H9 (cell line): ENCODE measurements around the gene ST6GALNAC5. TPM values are rescaled to one million over a fixed set of nuclear protein-coding genes. Genes with fewer than 3 reads are reported as not detected.

ENCODE experiments used
- DNase-seq: peaks from one replicate; pipeline ENCODE4 v3.0.0-alpha.2; 2017
- H2AFZ ChIP-seq: one replicate; pipeline ENCODE4 v1.6.1; 2013; ENCODE audit warnings: mild to moderate bottlenecking, low read length, control low read depth, moderate library complexity
- H2AK5ac ChIP-seq: 2 replicates; pipeline ENCODE4 v1.6.1; 2013; ENCODE audit warnings: low read length, control low read depth, mixed read lengths; ENCODE audit not compliant: insufficient read length
- H2BK120ac ChIP-seq: one replicate; pipeline ENCODE4 v1.6.1; 2013; ENCODE audit warnings: low read depth, mild to moderate bottlenecking, low read length, control low read depth, inconsistent platforms; ENCODE audit not compliant: poor library complexity, severe bottlenecking
- H2BK12ac ChIP-seq: 2 replicates; pipeline ENCODE4 v1.6.1; 2013; ENCODE audit warnings: low read length, control low read depth, mixed read lengths, low read depth; ENCODE audit not compliant: insufficient read length
- H2BK15ac ChIP-seq: 2 replicates; pipeline ENCODE4 v1.6.1; 2013; ENCODE audit warnings: low read depth, low read length, control low read depth
- H2BK20ac ChIP-seq: one replicate; pipeline ENCODE4 v1.6.1; 2013; ENCODE audit warnings: low read depth, mild to moderate bottlenecking, low read length, control low read depth, inconsistent platforms; ENCODE audit not compliant: poor library complexity, severe bottlenecking
- H2BK5ac ChIP-seq: 2 replicates; pipeline ENCODE4 v1.6.1; 2013; ENCODE audit warnings: low read length, control low read depth, mixed read lengths; ENCODE audit not compliant: insufficient read length
- H3K14ac ChIP-seq: 2 replicates; pipeline ENCODE4 v1.6.1; 2013; ENCODE audit warnings: low read length, control low read depth; ENCODE audit not compliant: insufficient read depth
- H3K18ac ChIP-seq: 2 replicates; pipeline ENCODE4 v1.6.1; 2013; ENCODE audit warnings: low read depth, mild to moderate bottlenecking, mixed read lengths, low read length, control low read depth; ENCODE audit not compliant: insufficient read length
- H3K23ac ChIP-seq: 2 replicates; pipeline ENCODE4 v1.6.1; 2013; ENCODE audit warnings: low read length, control low read depth, mixed read lengths, low read depth; ENCODE audit not compliant: insufficient read length
- H3K23me2 ChIP-seq: 2 replicates; pipeline ENCODE4 v1.6.1; 2013; ENCODE audit warnings: low read depth, mild to moderate bottlenecking, mixed read lengths, low read length, control low read depth; ENCODE audit not compliant: insufficient read length, poor library complexity, severe bottlenecking
- H3K27ac ChIP-seq: 2 replicates; pipeline ENCODE4 v1.5.1; 2013; ENCODE audit warnings: low read length, control low read depth, mixed read lengths, low read depth; ENCODE audit not compliant: insufficient read length
- H3K27me3 ChIP-seq: 2 replicates; pipeline ENCODE4 v1.6.1; 2013; ENCODE audit warnings: low read length, control low read depth, inconsistent platforms; ENCODE audit not compliant: insufficient read depth
- H3K4ac ChIP-seq: 2 replicates; pipeline ENCODE4 v1.6.1; 2013; ENCODE audit warnings: low read depth, mild to moderate bottlenecking, control low read depth, inconsistent platforms, low read length, moderate library complexity
- H3K4me1 ChIP-seq: 2 replicates; pipeline ENCODE4 v1.6.1; 2013; ENCODE audit warnings: low read length, control low read depth, inconsistent platforms; ENCODE audit not compliant: insufficient read depth
- H3K4me2 ChIP-seq: 2 replicates; pipeline ENCODE4 v1.6.1; 2013; ENCODE audit warnings: low read length, control low read depth, mixed read lengths; ENCODE audit not compliant: insufficient read length, insufficient read depth
- H3K56ac ChIP-seq: 2 replicates; pipeline ENCODE4 v1.6.1; 2013; ENCODE audit warnings: low read depth, mild to moderate bottlenecking, mixed read lengths, low read length, control low read depth; ENCODE audit not compliant: insufficient read length
- H3K79me1 ChIP-seq: 2 replicates; pipeline ENCODE4 v1.6.1; 2013; ENCODE audit warnings: low read depth, mild to moderate bottlenecking, moderate library complexity, low read length, control low read depth, inconsistent platforms; ENCODE audit not compliant: insufficient read depth, poor library complexity, severe bottlenecking
- H3K79me2 ChIP-seq: 2 replicates; pipeline ENCODE4 v1.6.1; 2013; ENCODE audit warnings: low read length, control low read depth, inconsistent platforms; ENCODE audit not compliant: insufficient read depth
- H3K9ac ChIP-seq: 2 replicates; pipeline ENCODE4 v1.6.1; 2013; ENCODE audit warnings: low read length, control low read depth, mixed read lengths; ENCODE audit not compliant: insufficient read length; ENCODE audit errors: extremely low read depth
- H3K9me3 ChIP-seq: one replicate; pipeline ENCODE4 v1.6.1; 2013; ENCODE audit warnings: low read depth, low read length, inconsistent platforms; ENCODE audit not compliant: control insufficient read depth
- H3T11ph ChIP-seq: one replicate; pipeline ENCODE4 v1.6.1; 2013; ENCODE audit warnings: mild to moderate bottlenecking, low read length, control low read depth, inconsistent platforms
- H4K20me1 ChIP-seq: one replicate; pipeline ENCODE4 v1.6.1; 2013; ENCODE audit not compliant: control insufficient read depth, insufficient read length, insufficient read depth
- H4K5ac ChIP-seq: 2 replicates; pipeline ENCODE4 v1.6.1; 2013; ENCODE audit warnings: low read depth, mild to moderate bottlenecking, mixed read lengths, low read length, control low read depth; ENCODE audit not compliant: insufficient read length
- H4K8ac ChIP-seq: replicated peaks from 2 replicates; pipeline ENCODE4 v1.6.1; 2013; ENCODE audit warnings: low read length, control low read depth, mixed read lengths, low read depth; ENCODE audit not compliant: insufficient read length
- H4K91ac ChIP-seq: 2 replicates; pipeline ENCODE4 v1.6.1; 2013; ENCODE audit warnings: low read depth, mild to moderate bottlenecking, moderate library complexity, mixed read lengths, low read length, control low read depth; ENCODE audit not compliant: insufficient read length
- H3K27ac Mint-ChIP-seq, 3 experiments: 2 replicates in 2 of 3; 3 replicates in 1 of 3; pipeline ENCODE4 v1.8.0; 2020 to 2021; ENCODE audit warnings: mixed read lengths in 3 of 3, mild to moderate bottlenecking in 1 of 3, moderate library complexity in 1 of 3
- H3K27me3 Mint-ChIP-seq: 2 replicates; pipeline ENCODE4 v1.8.0; 2021; ENCODE audit warnings: low read depth, mild to moderate bottlenecking, moderate library complexity, mixed read lengths
- H3K36me3 Mint-ChIP-seq, 3 experiments: 2 replicates in 2 of 3; 3 replicates in 1 of 3; pipeline ENCODE4 v1.8.0; 2020 to 2021; ENCODE audit warnings: low read depth in 3 of 3, mixed read lengths in 3 of 3; ENCODE audit not compliant: insufficient read depth in 1 of 3
- H3K4me1 Mint-ChIP-seq, 2 experiments: 2 replicates each; pipeline ENCODE4 v1.8.0; 2020; ENCODE audit warnings: mixed read lengths in 2 of 2
- H3K4me3 Mint-ChIP-seq, 2 experiments: 2 replicates in 1 of 2; 3 replicates in 1 of 2; pipeline ENCODE4 v1.8.0; 2020 to 2021; ENCODE audit warnings: mild to moderate bottlenecking in 2 of 2, mixed read lengths in 2 of 2, moderate library complexity in 1 of 2
- H3K9me3 Mint-ChIP-seq, 2 experiments: 2 replicates in 1 of 2; 3 replicates in 1 of 2; pipeline ENCODE4 v1.8.0; 2020; ENCODE audit warnings: mild to moderate bottlenecking in 2 of 2, mixed read lengths in 2 of 2, moderate library complexity in 1 of 2
- WGBS: extraction: QIAGEN DNeasy Blood & Tissue Kit; methylation state at CpG from one replicate; pipeline ENCODE4 v1.1.7; 2013; ENCODE audit warnings: missing lambda C conversion rate, low lambda C conversion rate, mixed read lengths; ENCODE audit not compliant: insufficient read length; ENCODE audit errors: extremely low coverage; 5-methylcytosine and 5-hydroxymethylcytosine counted together
- total RNA-seq: library from RNA; stranded (reverse); gene quantifications from 2 replicates; pipeline ENCODE4 v1.2.1, GENCODE V29; 2021
- TF ChIP-seq, protein P1 (sequence below): fragments of 200-600 bp; sonication (generic); conservative IDR thresholded peaks from 3 replicates; pipeline ENCODE4 v1.8.0; 2021; ENCODE audit warnings: antibody characterized with exemption, mild to moderate bottlenecking

The ST6GALNAC5 gene
- total RNA-seq, 1 experiment from 2014 or later = 3.3 TPM

DNA sequence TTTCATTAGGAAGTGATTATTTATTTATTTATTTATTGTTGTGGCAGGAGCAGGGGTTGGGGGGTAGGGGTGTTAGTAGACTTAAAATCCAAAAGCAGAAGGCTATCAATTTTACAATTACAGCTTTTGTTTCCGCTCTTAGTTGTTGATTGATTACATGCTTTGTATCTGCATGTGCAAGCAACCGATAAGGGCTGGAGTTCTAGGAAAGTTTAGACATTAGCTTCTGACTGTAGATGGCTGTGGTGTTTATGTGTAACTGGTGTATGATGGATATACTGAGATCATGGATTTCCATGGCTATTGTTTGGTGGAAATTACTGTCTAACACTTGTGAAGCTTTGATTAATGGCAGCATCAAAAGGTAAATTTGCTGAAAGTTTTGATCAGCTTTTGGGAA is 2.8 kb downstream of the ST6GALNAC5 start:
- Mint-ChIP-seq H3K4me1 (peaks cover 13% of the 10 kb centered on the region in 2 experiments), H3K4me3 (no peak overlapping the region), H3K9me3 (no peaks in the 10 kb centered on the region), H3K36me3 (peaks cover 0 to 6% (median 5%) of the 10 kb centered on the region in 3 experiments; a peak in 4 of 7 replicates), H3K27me3 (peaks cover 44% of the 10 kb centered on the region), H3K27ac (no peak overlapping the region)
- Histone ChIP-seq H2AK5ac (no peak overlapping the region), H3K23ac (no peak overlapping the region), H3K18ac (no peak overlapping the region), H3K9ac (no peak overlapping the region), H3K4me2 (no peak overlapping the region), H3K4ac (no peak overlapping the region), H2BK120ac (no peak overlapping the region), H2BK12ac (no peak overlapping the region), H4K91ac (no peak overlapping the region), H3K14ac (no peak overlapping the region), H3K56ac (no peak overlapping the region), H4K20me1 (no peaks in the 10 kb centered on the region), H3K27ac (no peak overlapping the region), H2BK20ac (no peak overlapping the region), H3K4me1 (no peaks in the 10 kb centered on the region), H2BK5ac (no peak overlapping the region), H4K5ac (no peak overlapping the region), H3K27me3 (no peaks in the 10 kb centered on the region; the same call in 1 of the 2 replicates), H3K23me2 (peaks cover 21% of the 10 kb centered on the region), H2BK15ac (no peak overlapping the region), H3K79me1 (no peaks in the 10 kb centered on the region), H2AFZ (no peak overlapping the region), H3K79me2 (no peaks in the 10 kb centered on the region), H3K9me3 (no peaks in the 10 kb centered on the region), H4K8ac (no peak overlapping the region), H3T11ph (no peak overlapping the region)
- DNase-seq = no peak
- TF ChIP-seq, protein P1, sequence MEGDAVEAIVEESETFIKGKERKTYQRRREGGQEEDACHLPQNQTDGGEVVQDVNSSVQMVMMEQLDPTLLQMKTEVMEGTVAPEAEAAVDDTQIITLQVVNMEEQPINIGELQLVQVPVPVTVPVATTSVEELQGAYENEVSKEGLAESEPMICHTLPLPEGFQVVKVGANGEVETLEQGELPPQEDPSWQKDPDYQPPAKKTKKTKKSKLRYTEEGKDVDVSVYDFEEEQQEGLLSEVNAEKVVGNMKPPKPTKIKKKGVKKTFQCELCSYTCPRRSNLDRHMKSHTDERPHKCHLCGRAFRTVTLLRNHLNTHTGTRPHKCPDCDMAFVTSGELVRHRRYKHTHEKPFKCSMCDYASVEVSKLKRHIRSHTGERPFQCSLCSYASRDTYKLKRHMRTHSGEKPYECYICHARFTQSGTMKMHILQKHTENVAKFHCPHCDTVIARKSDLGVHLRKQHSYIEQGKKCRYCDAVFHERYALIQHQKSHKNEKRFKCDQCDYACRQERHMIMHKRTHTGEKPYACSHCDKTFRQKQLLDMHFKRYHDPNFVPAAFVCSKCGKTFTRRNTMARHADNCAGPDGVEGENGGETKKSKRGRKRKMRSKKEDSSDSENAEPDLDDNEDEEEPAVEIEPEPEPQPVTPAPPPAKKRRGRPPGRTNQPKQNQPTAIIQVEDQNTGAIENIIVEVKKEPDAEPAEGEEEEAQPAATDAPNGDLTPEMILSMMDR = no peak
- no CpG with 5 or more reads among the region's 2 CpGs for WGBS
